ENCODE measurements around the gene IQCH.
A peak's percentile ranks its signal among the peaks of the same experiment; 100 is the strongest.

The IQCH gene

GRCh38 chr15:67524235-67524634 lies 269.6 kb downstream of the IQCH start:
- no peak for DNase-seq (ENCODE audit: low read depth in 2 of 2)

GRCh38 chr15:67528513-67528912 lies 273.9 kb downstream of the IQCH start:
- DNase-seq (ENCODE audit: low read depth in 2 of 2): no peak

GRCh38 chr15:67531379-67531914 lies 276.9 kb downstream of the IQCH start:
- no peak for DNase-seq (ENCODE audit: low read depth in 2 of 2)

- DNase-seq (ENCODE audit: low read depth in 2 of 2): no peak
These were observed 279.3 kb downstream of the IQCH start for GRCh38 chr15:67533873-67534272.

GRCh38 chr15:67534360-67534759 lies 279.8 kb downstream of the IQCH start:
- no peak for DNase-seq (ENCODE audit: low read depth in 2 of 2)

GRCh38 chr15:67537771-67538170 lies 283.2 kb downstream of the IQCH start:
- no peak for DNase-seq (ENCODE audit: low read depth in 2 of 2)

- peak; percentile 76 to 80 for DNase-seq (ENCODE audit: low read depth in 2 of 2)
These were observed 288.1 kb downstream of the IQCH start, which contains the start of gene MAP2K5 for GRCh38 chr15:67542420-67543347. Gene MAP2K5 (plus strand): TSS chr15:67542703. CDS start chr15:67543336, 633 bp downstream.

GRCh38 chr15:67543348-67543718 lies 288.7 kb downstream of the IQCH start:
- DNase-seq (ENCODE audit: low read depth in 2 of 2): no peak

- DNase-seq (ENCODE audit: low read depth in 2 of 2): no peak
These were observed 289.9 kb downstream of the IQCH start for GRCh38 chr15:67544475-67544874.

- no peak for DNase-seq (ENCODE audit: low read depth in 2 of 2)
These were observed 291.3 kb downstream of the IQCH start for GRCh38 chr15:67545864-67546263.

GRCh38 chr15:67547064-67547463 lies 292.5 kb downstream of the IQCH start:
- DNase-seq (ENCODE audit: low read depth in 2 of 2): no peak

- DNase-seq (ENCODE audit: low read depth in 2 of 2): no peak
These were observed 293.2 kb downstream of the IQCH start for GRCh38 chr15:67547836-67548235.

GRCh38 chr15:67548236-67548852 lies 293.8 kb downstream of the IQCH start:
- no peak for DNase-seq (ENCODE audit: low read depth in 2 of 2)

GRCh38 chr15:67548862-67549651 lies 294.5 kb downstream of the IQCH start:
- DNase-seq (ENCODE audit: low read depth in 2 of 2): no peak

- DNase-seq (ENCODE audit: low read depth in 2 of 2): no peak
These were observed 295.1 kb downstream of the IQCH start for GRCh38 chr15:67549736-67550135.

GRCh38 chr15:67550522-67550921 lies 295.9 kb downstream of the IQCH start:
- no peak for DNase-seq (ENCODE audit: low read depth in 2 of 2)

GRCh38 chr15:67551207-67551743 lies 296.7 kb downstream of the IQCH start:
- DNase-seq (ENCODE audit: low read depth in 2 of 2): no peak
